SJCRH30 (cell line): Measurements from ENCODE around the gene KLHL26. TPM values are rescaled to one million over a fixed set of nuclear protein-coding genes. Genes with fewer than 3 reads are reported as not detected.
"Not testable (repeated sequence)": the region's sequence is repeated elsewhere in the genome, so short reads cannot be mapped to it uniquely, and the experiment has no call there.

Source experiments
- DNase-seq, 2 experiments: peaks; one replicate each; pipeline ENCODE4 v3.0.0-alpha.2; 2015 to 2020
- H3K27ac ChIP-seq: fragments of 250-450 bp; sonication (Bioruptor Pico); 2 replicates; pipeline ENCODE4 v1.5.1; 2020; ENCODE audit warnings: mild to moderate bottlenecking, moderate library complexity
- H3K27me3 ChIP-seq: fragments of 250-450 bp; sonication (Bioruptor Pico); 2 replicates; pipeline ENCODE4 v1.5.1; 2020; ENCODE audit warnings: mild to moderate bottlenecking, moderate library complexity
- H3K36me3 ChIP-seq: fragments of 250-450 bp; sonication (Bioruptor Pico); 2 replicates; pipeline ENCODE4 v1.5.1; 2020; ENCODE audit warnings: mild to moderate bottlenecking, moderate library complexity
- H3K4me1 ChIP-seq: fragments of 250-450 bp; sonication (Bioruptor Pico); 2 replicates; pipeline ENCODE4 v1.5.1; 2020; ENCODE audit warnings: mild to moderate bottlenecking, moderate library complexity
- H3K4me3 ChIP-seq: fragments of 250-450 bp; sonication (Bioruptor Pico); 2 replicates; pipeline ENCODE4 v1.5.1; 2020; ENCODE audit warnings: mild to moderate bottlenecking, moderate library complexity
- H3K9me3 ChIP-seq: fragments of 250-450 bp; sonication (Bioruptor Pico); replicated peaks from 2 replicates; pipeline ENCODE4 v1.5.1; 2020; ENCODE audit warnings: mild to moderate bottlenecking, moderate library complexity
- total RNA-seq: library from RNA; depleted of rRNA; stranded (reverse); fragments of >200 nt; shearing (Covaris generic); gene quantifications from 2 replicates; pipeline ENCODE4 v1.2.3, GENCODE V29; 2014

The KLHL26 gene
- total RNA-seq, 1 experiment from 2014 or later = 0.87 TPM

GRCh38 chr19:18668744-18669523 lies 32.1 kb downstream of the KLHL26 start:
- Histone ChIP-seq H3K27ac (no peak overlapping the region), H3K27me3 (peaks cover 26% of the 10 kb centered on the region)

GRCh38 chr19:18669524-18669817 lies 32.6 kb downstream of the KLHL26 start:
- no peak for DNase-seq
- Histone ChIP-seq H3K4me1 (no peaks in the 10 kb centered on the region), H3K36me3 (no peaks in the 10 kb centered on the region), H3K4me3 (no peak overlapping the region), H3K27me3 (peaks cover 26% of the 10 kb centered on the region), H3K9me3 (no peaks in the 10 kb centered on the region), H3K27ac (no peak overlapping the region)

More at GRCh38 chr19:18668744-18669523, 32.1 kb downstream of the KLHL26 start:
- no peaks in the 10 kb centered on the region for H3K9me3 ChIP-seq
- no peaks in the 10 kb centered on the region for H3K4me1 ChIP-seq
- H3K36me3 ChIP-seq = no peaks in the 10 kb centered on the region
- no peak for DNase-seq
- no peak overlapping the region for H3K4me3 ChIP-seq

- H3K9me3 ChIP-seq = no peaks in the 10 kb centered on the region
- H3K27me3 ChIP-seq = peaks cover 26% of the 10 kb centered on the region
- H3K4me3 ChIP-seq = no peak overlapping the region
- no peak for DNase-seq
- H3K36me3 ChIP-seq = no peaks in the 10 kb centered on the region
- H3K27ac ChIP-seq = no peak overlapping the region
- H3K4me1 ChIP-seq = no peaks in the 10 kb centered on the region
Observed at GRCh38 chr19:18669883-18670282, 33.1 kb downstream of the KLHL26 start.

- Histone ChIP-seq H3K27ac (no peak overlapping the region), H3K27me3 (peaks cover 24% of the 10 kb centered on the region), H3K4me1 (no peaks in the 10 kb centered on the region), H3K9me3 (no peaks in the 10 kb centered on the region), H3K36me3 (no peaks in the 10 kb centered on the region), H3K4me3 (no peak overlapping the region)
- no peak for DNase-seq
Observed at GRCh38 chr19:18670312-18670711, 33.5 kb downstream of the KLHL26 start.

GRCh38 chr19:18671303-18672043 lies 34.6 kb downstream of the KLHL26 start:
- Histone ChIP-seq H3K4me3 (no peak overlapping the region), H3K4me1 (peaks cover 1% of the 10 kb centered on the region), H3K9me3 (no peaks in the 10 kb centered on the region), H3K36me3 (no peaks in the 10 kb centered on the region), H3K27ac (no peak overlapping the region), H3K27me3 (peaks cover 12% of the 10 kb centered on the region)
- no peak for DNase-seq

GRCh38 chr19:18672044-18672451 lies 35.2 kb downstream of the KLHL26 start:
- Histone ChIP-seq H3K27me3 (peaks cover 11% of the 10 kb centered on the region), H3K4me3 (no peak overlapping the region), H3K27ac (no peak overlapping the region), H3K36me3 (no peaks in the 10 kb centered on the region), H3K9me3 (no peaks in the 10 kb centered on the region), H3K4me1 (peaks cover 7% of the 10 kb centered on the region)
- no peak for DNase-seq

GRCh38 chr19:18672606-18673337 lies 35.9 kb downstream of the KLHL26 start:
- Histone ChIP-seq H3K27ac (no peak overlapping the region), H3K27me3 (peaks cover 11% of the 10 kb centered on the region), H3K4me3 (no peak overlapping the region), H3K9me3 (no peaks in the 10 kb centered on the region), H3K36me3 (no peaks in the 10 kb centered on the region), H3K4me1 (peaks cover 14% of the 10 kb centered on the region)
- DNase-seq = peak in 1 of 2 experiments; percentile 33

GRCh38 chr19:18674616-18675015 lies 37.8 kb downstream of the KLHL26 start:
- H3K27me3 ChIP-seq = peaks cover 11% of the 10 kb centered on the region
- H3K9me3 ChIP-seq = no peaks in the 10 kb centered on the region
- H3K36me3 ChIP-seq = no peaks in the 10 kb centered on the region
- no peak overlapping the region for H3K4me3 ChIP-seq
- no peak overlapping the region for H3K27ac ChIP-seq
- DNase-seq = no peak
- H3K4me1 ChIP-seq = peaks cover 28% of the 10 kb centered on the region

GRCh38 chr19:18675779-18676178 lies 39.0 kb downstream of the KLHL26 start:
- Histone ChIP-seq H3K36me3 (no peaks in the 10 kb centered on the region), H3K27ac (no peak overlapping the region), H3K4me3 (no peak overlapping the region), H3K9me3 (no peaks in the 10 kb centered on the region), H3K4me1 (peaks cover 28% of the 10 kb centered on the region), H3K27me3 (peaks cover 11% of the 10 kb centered on the region)
- DNase-seq = peak in 1 of 2 experiments; percentile 37

GRCh38 chr19:18676692-18677091 lies 39.9 kb downstream of the KLHL26 start:
- Histone ChIP-seq H3K4me1 (peaks cover 28% of the 10 kb centered on the region), H3K9me3 (no peaks in the 10 kb centered on the region), H3K36me3 (no peaks in the 10 kb centered on the region), H3K4me3 (no peak overlapping the region), H3K27ac (no peak overlapping the region), H3K27me3 (peaks cover 10% of the 10 kb centered on the region)
- DNase-seq = no peak

GRCh38 chr19:18677156-18677555 lies 40.3 kb downstream of the KLHL26 start:
- Histone ChIP-seq H3K4me1 (peaks cover 28% of the 10 kb centered on the region), H3K36me3 (no peaks in the 10 kb centered on the region), H3K27ac (peak overlapping the region; percentile 62), H3K9me3 (no peaks in the 10 kb centered on the region), H3K27me3 (peaks cover 5% of the 10 kb centered on the region), H3K4me3 (no peak overlapping the region)
- DNase-seq = peak; percentile 67 to 80

- peaks cover 28% of the 10 kb centered on the region for H3K4me1 ChIP-seq
- not testable (repeated sequence) for H3K36me3 ChIP-seq, H3K4me3 ChIP-seq, H3K27ac ChIP-seq, DNase-seq, H3K9me3 ChIP-seq, H3K27me3 ChIP-seq
Observed at GRCh38 chr19:18680148-18680547, 43.3 kb downstream of the KLHL26 start.

GRCh38 chr19:18682807-18683108 lies 45.9 kb downstream of the KLHL26 start:
- Histone ChIP-seq H3K27me3 (no peaks in the 10 kb centered on the region), H3K36me3 (no peaks in the 10 kb centered on the region), H3K9me3 (no peaks in the 10 kb centered on the region), H3K27ac (no peak overlapping the region), H3K4me1 (peaks cover 14% of the 10 kb centered on the region), H3K4me3 (peak overlapping the region; percentile 83)
- DNase-seq = no peak

GRCh38 chr19:18683109-18683957 lies 46.5 kb downstream of the KLHL26 start, which contains the start of gene CRTC1:
Gene CRTC1 (plus strand): TSS chr19:18683680. CDS start chr19:18683703, 23 bp downstream.
- no peaks in the 10 kb centered on the region for H3K9me3 ChIP-seq
- DNase-seq = peak; percentile 90 to 92
- H3K36me3 ChIP-seq = no peaks in the 10 kb centered on the region
- H3K27me3 ChIP-seq = no peaks in the 10 kb centered on the region
- H3K4me3 ChIP-seq = peak within 1 kb of the TSS; percentile 83
- H3K4me1 ChIP-seq = peaks cover 8% of the 10 kb centered on the region
- peak within 1 kb of the TSS; percentile 56; the same call in 1 of the 2 replicates for H3K27ac ChIP-seq
